ENCODE data around the gene TCF19. TPM values are rescaled to one million over a fixed set of nuclear protein-coding genes. Genes with fewer than 3 reads are reported as not detected.

Gene TCF19
- total RNA-seq, 2 donors from 2014 or later: 63.8 to 82.7 TPM

DNA sequence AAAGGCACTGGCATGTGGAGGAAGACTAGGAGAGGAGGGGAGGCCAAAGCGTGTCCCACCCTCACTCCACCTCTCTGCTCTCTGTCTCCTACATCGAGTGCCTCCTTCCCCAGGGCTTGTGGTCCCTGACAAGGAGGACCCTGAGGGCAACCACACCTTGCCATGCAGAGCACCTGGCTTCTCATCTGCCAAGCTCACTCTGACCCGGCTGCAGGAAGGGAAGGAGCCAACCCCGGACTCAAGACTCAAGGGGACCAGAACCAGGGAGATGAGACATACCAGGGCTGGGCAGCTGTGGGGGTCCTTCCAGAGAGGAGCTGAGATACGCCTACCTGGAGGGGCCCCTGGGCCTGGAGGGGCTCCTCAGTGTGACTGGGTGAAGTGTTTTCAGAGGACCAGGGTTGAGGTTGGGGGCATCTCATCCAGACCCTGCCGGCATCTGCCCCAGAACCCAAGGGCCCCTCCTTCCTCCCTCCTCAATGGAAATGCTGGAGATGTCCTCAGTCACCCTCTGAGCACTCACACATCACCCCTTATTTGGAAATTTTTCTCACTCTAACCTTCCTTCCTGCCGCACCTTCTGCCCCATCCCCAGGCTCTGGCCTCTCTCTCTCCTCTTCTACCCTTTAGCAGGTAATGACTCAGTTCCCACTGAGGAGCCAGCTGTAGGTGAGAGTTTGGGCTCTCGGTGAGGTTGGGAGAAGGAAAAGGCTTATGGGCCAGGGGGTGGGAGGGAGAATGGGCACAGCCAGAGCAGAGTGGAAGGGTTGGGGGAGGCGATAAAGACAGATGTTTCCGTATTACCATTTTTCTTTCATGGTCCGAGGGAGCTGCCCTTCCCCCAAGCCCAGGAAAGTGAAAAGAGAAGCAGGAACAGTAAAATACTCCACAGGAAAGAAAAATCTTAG is 44.1 kb downstream of the TCF19 start:
- peaks cover 57% of the 10 kb centered on the region for H3K4me1 Mint-ChIP-seq (ENCODE audit: low read depth)
- H3K36me3 Mint-ChIP-seq (ENCODE audit: insufficient read depth in 2 of 2): peaks cover 9 to 21% of the 10 kb centered on the region in 2 donors
- ATAC-seq (replicated peaks in 1 of 2) (no peak), DNase-seq (no peak)
- peaks cover 3 to 6% of the 10 kb centered on the region in 2 donors for H3K9me3 Mint-ChIP-seq
- no peaks in the 10 kb centered on the region for H3K27me3 Mint-ChIP-seq (ENCODE audit: low read depth)
- H3K4me3 Mint-ChIP-seq: peak overlapping the region; percentile 82 to 90
- peak overlapping the region; percentile 99 for H3K27ac Mint-ChIP-seq

DNA sequence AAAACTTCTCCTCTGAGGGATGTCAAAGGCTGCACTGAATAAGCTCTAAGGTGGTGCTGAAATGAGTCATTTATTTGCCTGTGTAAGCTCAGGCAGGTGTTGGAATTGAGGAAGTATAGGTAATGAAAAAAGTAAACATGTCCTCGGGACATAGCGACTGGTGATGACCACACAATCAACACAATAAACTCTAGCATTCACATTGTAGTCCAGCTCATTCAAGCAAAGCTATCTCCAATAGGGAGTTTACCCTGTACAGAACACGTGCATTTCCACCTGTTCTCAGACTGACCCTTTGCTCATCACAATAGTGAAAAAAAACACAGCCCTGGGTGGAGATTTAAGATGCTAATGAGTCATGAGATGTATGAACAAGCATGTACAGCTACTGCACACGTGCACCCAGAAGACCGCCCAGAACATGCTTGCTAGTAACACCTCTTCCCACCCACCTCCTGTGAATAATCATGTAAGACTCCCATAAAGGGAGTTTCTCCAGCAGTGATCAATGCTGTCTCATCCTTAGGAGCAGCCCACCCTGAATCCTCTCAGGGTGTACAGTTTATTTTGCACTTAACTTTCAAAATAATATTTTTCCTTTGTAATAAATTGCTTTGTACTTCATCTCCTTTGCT is 45.1 kb downstream of the TCF19 start:
- H3K4me1 Mint-ChIP-seq (ENCODE audit: low read depth): peaks cover 57% of the 10 kb centered on the region
- ATAC-seq (replicated peaks in 1 of 2) (peak; percentile 86 to 90), DNase-seq (peak; percentile 66 to 82)
- H3K27me3 Mint-ChIP-seq (ENCODE audit: low read depth): no peaks in the 10 kb centered on the region
- H3K4me3 Mint-ChIP-seq: peak overlapping the region; percentile 82 to 90
- peaks cover 8 to 21% of the 10 kb centered on the region in 2 donors for H3K36me3 Mint-ChIP-seq (ENCODE audit: insufficient read depth in 2 of 2)
- H3K27ac Mint-ChIP-seq: peak overlapping the region; percentile 99
- H3K9me3 Mint-ChIP-seq: peaks cover 3 to 6% of the 10 kb centered on the region in 2 donors

DNA sequence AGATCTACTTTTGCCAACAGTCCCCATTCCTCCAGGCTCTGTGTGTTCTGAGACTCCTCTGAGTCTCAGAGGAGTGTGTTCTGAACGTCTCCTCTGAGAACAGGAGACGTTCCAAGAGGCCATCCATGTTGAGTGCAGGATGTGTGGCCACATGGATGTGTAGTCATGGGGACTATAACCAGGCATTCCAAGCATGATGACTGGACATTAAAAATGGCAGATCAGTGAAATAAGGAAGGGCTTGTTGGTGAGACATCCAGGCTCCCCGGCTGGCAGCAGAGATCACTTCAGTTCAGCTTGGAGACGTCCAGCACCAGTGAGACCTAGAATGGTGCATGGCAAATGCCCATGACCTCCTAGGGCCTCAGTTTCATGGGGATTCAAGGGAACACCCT is 46.4 kb downstream of the TCF19 start:
- peaks cover 8 to 16% of the 10 kb centered on the region in 2 donors for H3K36me3 Mint-ChIP-seq (ENCODE audit: insufficient read depth in 2 of 2)
- peaks cover 48% of the 10 kb centered on the region for H3K4me1 Mint-ChIP-seq (ENCODE audit: low read depth)
- peak overlapping the region; percentile 82 to 90 for H3K4me3 Mint-ChIP-seq
- peaks cover 3 to 6% of the 10 kb centered on the region in 2 donors for H3K9me3 Mint-ChIP-seq
- H3K27me3 Mint-ChIP-seq (ENCODE audit: low read depth): no peaks in the 10 kb centered on the region
- DNase-seq: no peak
- no peak for ATAC-seq (replicated peaks in 1 of 2)
- H3K27ac Mint-ChIP-seq: peak overlapping the region; percentile 99

DNA sequence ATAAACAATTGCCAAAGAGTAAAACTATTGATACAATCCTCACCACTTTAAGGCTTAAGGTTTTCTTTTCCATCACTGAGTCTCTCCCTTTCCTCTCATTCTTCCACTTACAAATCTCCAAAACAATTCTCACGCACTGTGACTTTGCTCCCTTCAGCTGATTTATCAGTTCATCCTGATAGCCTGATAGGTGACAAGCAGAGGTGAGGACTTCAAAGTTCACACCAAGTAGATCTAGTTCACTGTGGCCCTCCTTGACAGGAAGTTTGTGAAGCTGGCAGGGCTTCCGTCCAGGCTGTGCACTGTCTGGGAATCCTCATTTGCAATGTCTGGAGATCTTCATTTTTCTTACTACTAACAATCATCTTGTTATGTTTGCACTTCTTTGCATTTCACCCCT is 47.2 kb downstream of the TCF19 start:
- no peak for ATAC-seq (replicated peaks in 1 of 2)
- no peak for DNase-seq
- Mint-ChIP-seq H3K4me1 (ENCODE audit: low read depth) (peaks cover 43% of the 10 kb centered on the region), H3K27ac (no peak overlapping the region), H3K4me3 (peak overlapping the region; percentile 6 to 35), H3K36me3 (ENCODE audit: insufficient read depth in 2 of 2) (peaks cover 5 to 8% of the 10 kb centered on the region in 2 donors), H3K9me3 (peaks cover 3 to 4% of the 10 kb centered on the region in 2 donors), H3K27me3 (ENCODE audit: low read depth) (no peaks in the 10 kb centered on the region)

DNA sequence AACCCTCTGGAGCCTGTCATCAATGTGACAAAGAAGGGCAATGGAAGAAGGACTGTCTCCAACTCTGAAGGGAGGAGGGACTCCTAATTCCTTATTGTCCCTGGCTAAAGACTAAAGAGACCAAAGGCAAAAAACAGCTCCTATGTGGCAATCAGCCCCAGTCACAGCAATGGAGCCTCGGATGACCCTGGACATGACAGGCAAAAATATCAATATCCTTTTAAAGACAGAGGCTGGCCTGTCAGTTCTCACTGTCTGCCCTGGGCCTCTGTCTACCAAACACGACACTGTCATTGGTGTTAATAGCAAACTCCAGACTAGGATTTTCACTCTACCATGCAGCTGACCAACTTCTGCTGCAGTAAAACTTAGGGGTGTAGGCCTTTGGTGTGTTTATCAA is 50.1 kb downstream of the TCF19 start:
- H3K9me3 Mint-ChIP-seq: no peaks in the 10 kb centered on the region
- no peaks in the 10 kb centered on the region for H3K27me3 Mint-ChIP-seq (ENCODE audit: low read depth)
- peaks cover 18% of the 10 kb centered on the region for H3K4me1 Mint-ChIP-seq (ENCODE audit: low read depth)
- no peaks in the 10 kb centered on the region for H3K36me3 Mint-ChIP-seq (ENCODE audit: insufficient read depth in 2 of 2)
- ATAC-seq (replicated peaks in 1 of 2) (no peak), DNase-seq (no peak)
- H3K27ac Mint-ChIP-seq: no peak overlapping the region
- no peak overlapping the region for H3K4me3 Mint-ChIP-seq

DNA sequence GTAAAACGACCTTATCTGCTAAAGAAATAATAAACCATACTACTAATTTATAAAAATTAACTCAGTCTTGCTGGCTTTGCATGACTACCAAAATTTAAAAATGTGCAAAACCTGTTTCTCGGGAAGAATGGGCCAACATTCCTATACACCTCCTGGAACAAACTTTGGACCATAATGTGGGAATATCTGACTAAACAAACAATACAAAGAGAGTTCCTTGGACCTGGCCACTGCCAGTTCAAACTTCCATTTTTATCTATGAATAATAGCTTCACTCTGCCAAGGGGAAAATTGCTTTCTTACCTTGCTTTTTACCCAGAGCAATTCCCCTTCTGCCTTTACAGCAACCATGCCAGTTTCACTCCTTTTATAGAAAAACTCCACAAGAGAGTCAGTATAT is 50.7 kb downstream of the TCF19 start:
- Mint-ChIP-seq H3K27ac (no peak overlapping the region), H3K27me3 (ENCODE audit: low read depth) (no peaks in the 10 kb centered on the region), H3K36me3 (ENCODE audit: insufficient read depth in 2 of 2) (no peaks in the 10 kb centered on the region), H3K9me3 (no peaks in the 10 kb centered on the region), H3K4me3 (no peak overlapping the region), H3K4me1 (ENCODE audit: low read depth) (peaks cover 17% of the 10 kb centered on the region)
- no peak for DNase-seq
- ATAC-seq (replicated peaks in 1 of 2): no peak

DNA sequence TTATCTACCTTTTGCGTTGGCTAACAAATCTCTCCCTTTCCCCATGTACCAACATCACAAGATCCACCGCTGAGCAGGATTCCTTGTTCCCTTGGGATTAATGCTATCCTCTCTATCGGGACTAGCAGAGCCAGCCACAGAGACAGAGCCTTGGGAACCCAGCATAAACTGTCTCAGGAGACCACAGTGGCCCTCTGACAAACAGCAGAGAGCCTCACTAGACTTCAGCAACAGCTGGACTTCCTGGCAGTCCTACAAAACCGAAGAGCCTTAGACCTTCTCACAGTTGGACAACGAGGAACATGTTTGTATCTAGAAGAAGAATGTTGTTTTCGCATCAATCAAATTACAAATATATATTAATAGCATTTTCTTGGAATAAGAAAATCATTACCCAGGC is 51.7 kb downstream of the TCF19 start:
- H3K27ac Mint-ChIP-seq: no peak overlapping the region

DNA sequence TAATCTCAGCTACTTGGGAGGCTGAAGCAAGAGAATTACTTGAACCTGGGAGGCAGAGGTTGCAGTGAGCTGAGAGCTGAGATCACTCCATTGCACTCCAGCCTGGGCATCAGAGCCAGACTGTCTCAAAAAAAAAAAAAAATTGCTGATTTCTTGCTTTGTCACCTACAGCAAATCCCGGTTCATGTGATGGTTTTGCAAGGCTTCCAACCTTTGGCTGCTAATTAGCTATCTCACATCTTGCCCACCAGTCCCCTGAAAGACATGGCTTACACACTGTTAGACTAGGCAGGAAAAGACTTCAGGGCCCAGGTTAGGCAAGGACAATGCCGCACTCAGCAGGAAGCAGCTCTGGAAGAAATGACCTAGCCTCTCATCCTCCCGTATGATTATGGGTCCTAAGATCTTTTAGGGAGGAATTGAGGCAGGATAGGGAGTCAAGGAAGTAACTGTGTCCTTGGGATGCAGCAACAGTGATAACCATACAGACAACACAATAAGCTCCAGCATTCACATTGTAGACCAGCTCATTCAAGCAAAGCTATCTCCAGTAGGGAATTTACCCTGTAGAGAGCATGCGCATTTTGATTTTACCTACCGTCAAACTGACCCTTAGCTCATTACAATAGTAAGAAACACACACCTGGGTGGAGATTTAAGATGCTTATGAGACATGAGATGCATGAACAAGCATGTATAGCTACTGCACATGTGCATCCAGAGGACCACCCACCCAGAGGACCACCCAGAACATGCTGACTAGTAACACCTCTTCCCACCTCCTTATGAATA is 52.5 kb downstream of the TCF19 start:
- H3K36me3 Mint-ChIP-seq (ENCODE audit: insufficient read depth in 2 of 2): no peaks in the 10 kb centered on the region
- H3K9me3 Mint-ChIP-seq: peaks cover 0 to 3% of the 10 kb centered on the region in 2 donors
- H3K27me3 Mint-ChIP-seq (ENCODE audit: low read depth): no peaks in the 10 kb centered on the region
- ATAC-seq (replicated peaks in 1 of 2) (no peak), DNase-seq (no peak)
- H3K4me3 Mint-ChIP-seq: no peak overlapping the region
- peaks cover 2% of the 10 kb centered on the region for H3K4me1 Mint-ChIP-seq (ENCODE audit: low read depth)
- no peak overlapping the region for H3K27ac Mint-ChIP-seq

More for the DNA sequence above, 51.7 kb downstream of the TCF19 start:
- Mint-ChIP-seq H3K27me3 (ENCODE audit: low read depth) (no peaks in the 10 kb centered on the region), H3K4me1 (ENCODE audit: low read depth) (peaks cover 8% of the 10 kb centered on the region), H3K9me3 (peaks cover 0 to 2% of the 10 kb centered on the region in 2 donors), H3K4me3 (no peak overlapping the region), H3K36me3 (ENCODE audit: insufficient read depth in 2 of 2) (no peaks in the 10 kb centered on the region)
- DNase-seq (no peak), ATAC-seq (replicated peaks in 1 of 2) (no peak)

Other genes with a start within 250 kb of the TCF19 start
- gene VARS2, start 244.4 kb upstream of the TCF19 start, total RNA-seq: 10 to 100 TPM; 47.3 to 54.9 TPM
- gene SFTA2, start 226.4 kb upstream of the TCF19 start, total RNA-seq: under 1 TPM in 1 of 2 donors, not detected in 1; 0.31 TPM
- under 1 TPM in 1 of 2 donors, not detected in 1; 0.09 TPM for gene MUCL3, start 217.6 kb upstream of the TCF19 start, total RNA-seq
- not detected for gene MUC21, start 174.9 kb upstream of the TCF19 start, total RNA-seq
- not detected for gene MUC22, start 148.1 kb upstream of the TCF19 start, total RNA-seq
- not detected for gene C6orf15, start 46.0 kb upstream of the TCF19 start, total RNA-seq
- gene PSORS1C1, start 43.8 kb upstream of the TCF19 start, total RNA-seq: under 1 TPM in 1 of 2 donors, not detected in 1; 0.67 TPM
- gene CDSN, start 38.1 kb upstream of the TCF19 start, total RNA-seq: not detected
- gene PSORS1C2, start 19.5 kb upstream of the TCF19 start, total RNA-seq: not detected
- gene CCHCR1, start 787 bp upstream of the TCF19 start, total RNA-seq: 10 to 100 TPM; 47.5 to 64.2 TPM
- gene POU5F1, start 12.1 kb downstream of the TCF19 start, total RNA-seq: under 1 TPM in 1 of 2 donors, not detected in 1; 0.09 TPM
- gene HLA-C, start 113.5 kb downstream of the TCF19 start, total RNA-seq: 100 to 1,000 TPM; 781 to 974 TPM
- 1,000 to 10,000 TPM; 3,527 to 3,556 TPM for gene HLA-B, start 198.6 kb downstream of the TCF19 start, total RNA-seq
- 1 to 10 TPM; 4.6 to 9.5 TPM for gene MICA, start 245.0 kb downstream of the TCF19 start, total RNA-seq

Data from activated T-cell treated with anti-CD3 and anti-CD28 coated beads, Interleukin-2, amount 50 U/mL, for 72 hours (primary cell).